Mammary epithelial cell (primary cell): Measurements from ENCODE around the gene PLPP3.

Experiments
- EZH2 ChIP-seq: IDR thresholded peaks from 2 replicates; pipeline ENCODE4 v1.6.1; 2012; ENCODE audit warnings: low read length, inconsistent platforms, borderline replicate concordance
- TF ChIP-seq, protein P1 (sequence below), 2 donors: IDR thresholded peaks in 1 of 2; conservative IDR thresholded peaks in 1 of 2; 2 replicates each; pipeline ENCODE4 v1.5.1; 2011 to 2012; ENCODE audit warnings: inconsistent platforms in 2 of 2, low read length in 2 of 2, mild to moderate bottlenecking in 2 of 2, control low read depth in 1 of 2, low read depth in 1 of 2; ENCODE audit not compliant: insufficient read depth in 1 of 2; ENCODE audit errors: extremely low read depth in 1 of 2

DNA sequence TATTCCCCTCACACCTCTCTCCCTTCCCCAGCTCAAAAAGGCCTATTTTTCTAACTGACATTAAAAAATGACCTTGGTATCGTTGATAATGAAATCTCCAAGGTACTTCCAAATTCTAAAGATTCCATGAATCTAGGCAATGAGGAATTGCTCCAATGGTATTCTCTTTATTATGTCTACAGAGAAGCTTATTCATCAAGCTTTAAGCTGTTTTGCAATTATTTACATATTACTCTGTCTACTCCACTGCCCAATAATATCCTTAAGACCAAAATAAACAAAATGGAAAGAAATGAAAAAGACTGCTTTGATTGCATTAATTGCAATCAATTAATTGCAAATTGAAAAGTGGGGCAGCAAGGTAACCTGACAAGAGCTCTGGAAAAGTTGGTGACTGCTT is 7.9 kb downstream of the PLPP3 start:
- TF ChIP-seq, protein P1, sequence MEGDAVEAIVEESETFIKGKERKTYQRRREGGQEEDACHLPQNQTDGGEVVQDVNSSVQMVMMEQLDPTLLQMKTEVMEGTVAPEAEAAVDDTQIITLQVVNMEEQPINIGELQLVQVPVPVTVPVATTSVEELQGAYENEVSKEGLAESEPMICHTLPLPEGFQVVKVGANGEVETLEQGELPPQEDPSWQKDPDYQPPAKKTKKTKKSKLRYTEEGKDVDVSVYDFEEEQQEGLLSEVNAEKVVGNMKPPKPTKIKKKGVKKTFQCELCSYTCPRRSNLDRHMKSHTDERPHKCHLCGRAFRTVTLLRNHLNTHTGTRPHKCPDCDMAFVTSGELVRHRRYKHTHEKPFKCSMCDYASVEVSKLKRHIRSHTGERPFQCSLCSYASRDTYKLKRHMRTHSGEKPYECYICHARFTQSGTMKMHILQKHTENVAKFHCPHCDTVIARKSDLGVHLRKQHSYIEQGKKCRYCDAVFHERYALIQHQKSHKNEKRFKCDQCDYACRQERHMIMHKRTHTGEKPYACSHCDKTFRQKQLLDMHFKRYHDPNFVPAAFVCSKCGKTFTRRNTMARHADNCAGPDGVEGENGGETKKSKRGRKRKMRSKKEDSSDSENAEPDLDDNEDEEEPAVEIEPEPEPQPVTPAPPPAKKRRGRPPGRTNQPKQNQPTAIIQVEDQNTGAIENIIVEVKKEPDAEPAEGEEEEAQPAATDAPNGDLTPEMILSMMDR (conservative IDR thresholded peaks at IDR 0.05 in 1 of 2, IDR thresholded peaks at IDR 0.05 in 1 of 2; ENCODE audit: extremely low read depth in 1 of 2, insufficient read depth in 1 of 2, low read depth in 1 of 2, low read length in 2 of 2), result no peak
- TF ChIP-seq EZH2, result no peak
